Right lobe of liver (tissue), 4 donors: ENCODE results near the gene SEMA4D.

Experiments
- CTCF ChIP-seq, 4 donors: fragments of 200-600 bp in 3 of 4; fragments of 450-650 bp in 1 of 4; IDR thresholded peaks; one replicate each; pipeline versions ENCODE4 v1.5.1 to v1.8.0; 2016 to 2022; ENCODE audit warnings: antibody characterized with exemption in 4 of 4, mild to moderate bottlenecking in 2 of 4
- POLR2A ChIP-seq: fragments of 450-650 bp; IDR thresholded peaks from one replicate; pipeline ENCODE4 v1.6.1; 2017; ENCODE audit warnings: antibody characterized with exemption, mild to moderate bottlenecking
- donor health status: DM: no; HTN: no; CAD: no.
- donor health status: DM: no; HTN: no; CAD: no.
- donor health status: DM: no; HTN: yes; CAD: no.

- TF ChIP-seq POLR2A, result no peak
- no peak for TF ChIP-seq CTCF (IDR thresholded peaks at IDR 0.05)
These were observed 100.4 kb downstream of the SEMA4D start for GRCh38 chr9:89397471-89397870.
